K562 (cell line): ENCODE data around the gene CLCC1.

Experiments used
- ATF7 ChIP-seq: fragments of 450-650 bp; IDR thresholded peaks from 2 replicates; pipeline ENCODE4 v1.7.1; 2014; ENCODE audit warnings: mild to moderate bottlenecking, moderate library complexity
- GABPA ChIP-seq: fragments of 200-800 bp; sonication (Bioruptor generic); conservative IDR thresholded peaks from 2 replicates; pipeline ENCODE4 v1.6.1; 2016; ENCODE audit warnings: low read depth, missing genetic modification characterization, missing compliant biosample characterization
- SREBF1 ChIP-seq: fragments of 150-350 bp; IDR thresholded peaks from 2 replicates; pipeline ENCODE4 v1.6.1; 2014; ENCODE audit warnings: antibody characterized with exemption, low read depth, low read length, borderline replicate concordance
- ZNF232 ChIP-seq: sonication (generic); formaldehyde crosslinking; IDR thresholded peaks from 2 replicates; pipeline ENCODE4 v1.8.0; 2022; ENCODE audit warnings: mild to moderate bottlenecking, missing genetic modification reagents
- ZNF740 ChIP-seq, 3 experiments: fragments of 200-800 bp in 1 of 3; sonication (Bioruptor generic) in 1 of 3; sonication (generic) in 1 of 3; formaldehyde crosslinking in 1 of 3; IDR thresholded peaks; 2 replicates each; pipeline versions ENCODE4 v1.6.1 to v1.8.0; 2016 to 2022; ENCODE audit warnings: mild to moderate bottlenecking in 2 of 3, missing compliant biosample characterization in 2 of 3, missing genetic modification characterization in 2 of 3, missing genetic modification reagents in 1 of 3

GRCh38 chr1:108951242-108951641, 12.0 kb downstream of the CLCC1 start:
- TF ChIP-seq ZNF232 (CRISPR knock-in tag) (no peak), GABPA (no peak), ATF7 (no peak), ZNF740 (CRISPR knock-in tag; IDR thresholded peaks at IDR 0.05) (no peak), ZNF740 (tag; IDR thresholded peaks at IDR 0.05) (no peak), SREBF1 (no peak)
